ENCODE measurements around the gene CA10.

DNA sequence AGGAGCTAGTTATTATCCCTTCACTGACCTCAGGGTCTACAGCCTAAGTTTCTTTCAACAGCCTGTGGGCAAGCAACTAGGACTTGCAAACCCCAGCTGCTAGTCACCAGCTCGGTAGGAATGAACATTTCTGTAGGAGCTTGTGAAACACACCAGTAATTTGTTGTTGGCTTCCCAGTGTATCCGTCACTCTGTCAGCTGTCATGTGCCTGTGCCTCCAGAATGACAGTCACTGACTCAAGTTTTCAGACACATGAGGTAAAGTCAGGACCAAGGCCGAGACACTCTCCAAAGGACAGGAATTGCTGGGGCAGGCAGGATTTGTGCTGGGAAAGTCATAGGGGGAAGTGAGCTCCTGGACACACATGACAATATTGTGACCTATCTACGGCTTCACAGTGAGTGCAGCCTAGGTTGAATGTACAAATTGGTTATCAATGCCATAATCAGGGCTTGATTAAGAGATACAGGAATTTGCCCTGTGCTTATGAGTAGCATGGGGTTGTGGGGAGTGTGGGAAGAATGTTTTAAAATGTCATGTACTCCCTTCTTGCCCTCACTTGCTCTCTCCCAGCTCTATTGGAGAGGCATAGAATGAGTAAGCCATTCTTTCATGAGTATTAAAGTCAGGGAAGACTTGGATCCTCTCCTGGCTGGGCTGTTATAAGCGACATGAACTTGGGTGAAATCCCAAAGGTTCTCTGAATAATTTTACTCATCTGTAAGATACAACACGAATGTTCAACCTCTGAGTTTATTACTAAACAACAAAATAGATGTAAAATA, 506.8 kb downstream of the CA10 start:
- TF ChIP-seq, protein P1, sequence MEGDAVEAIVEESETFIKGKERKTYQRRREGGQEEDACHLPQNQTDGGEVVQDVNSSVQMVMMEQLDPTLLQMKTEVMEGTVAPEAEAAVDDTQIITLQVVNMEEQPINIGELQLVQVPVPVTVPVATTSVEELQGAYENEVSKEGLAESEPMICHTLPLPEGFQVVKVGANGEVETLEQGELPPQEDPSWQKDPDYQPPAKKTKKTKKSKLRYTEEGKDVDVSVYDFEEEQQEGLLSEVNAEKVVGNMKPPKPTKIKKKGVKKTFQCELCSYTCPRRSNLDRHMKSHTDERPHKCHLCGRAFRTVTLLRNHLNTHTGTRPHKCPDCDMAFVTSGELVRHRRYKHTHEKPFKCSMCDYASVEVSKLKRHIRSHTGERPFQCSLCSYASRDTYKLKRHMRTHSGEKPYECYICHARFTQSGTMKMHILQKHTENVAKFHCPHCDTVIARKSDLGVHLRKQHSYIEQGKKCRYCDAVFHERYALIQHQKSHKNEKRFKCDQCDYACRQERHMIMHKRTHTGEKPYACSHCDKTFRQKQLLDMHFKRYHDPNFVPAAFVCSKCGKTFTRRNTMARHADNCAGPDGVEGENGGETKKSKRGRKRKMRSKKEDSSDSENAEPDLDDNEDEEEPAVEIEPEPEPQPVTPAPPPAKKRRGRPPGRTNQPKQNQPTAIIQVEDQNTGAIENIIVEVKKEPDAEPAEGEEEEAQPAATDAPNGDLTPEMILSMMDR (optimal IDR thresholded peaks at IDR 0.05 in 1 of 3, IDR thresholded peaks at IDR 0.05 in 1 of 3, conservative IDR thresholded peaks at IDR 0.05 in 1 of 3; ENCODE audit: extremely low read depth in 1 of 3, insufficient read depth in 2 of 3, low read length in 3 of 3): no peak
- TF ChIP-seq EZH2 (IDR thresholded peaks at IDR 0.05; ENCODE audit: low read length): no peak

All from keratinocyte (primary cell).